HepG2 (cell line): ENCODE results near the gene DCTN1. TPM values are rescaled to one million over a fixed set of nuclear protein-coding genes. Genes with fewer than 3 reads are reported as not detected.
A peak's percentile ranks its signal among the peaks of the same experiment; 100 is the strongest.

Source experiments
- HDAC6 ChIP-seq: fragments of 200-600 bp; sonication (generic); IDR thresholded peaks from 2 replicates; pipeline ENCODE4 v1.7.0; 2017; ENCODE audit warnings: mild to moderate bottlenecking, antibody characterized with exemption, low read length, low read depth
- MIER3 ChIP-seq: IDR thresholded peaks from 2 replicates; pipeline ENCODE4 v1.6.1; 2016; ENCODE audit warnings: missing compliant biosample characterization, borderline replicate concordance
- MXI1 ChIP-seq: IDR thresholded peaks from 3 replicates; pipeline ENCODE4 v1.6.1; 2012; ENCODE audit warnings: low read depth, low read length, inconsistent platforms, borderline replicate concordance
- NFE2L1 ChIP-seq: sonication (generic); formaldehyde crosslinking; IDR thresholded peaks from 2 replicates; pipeline ENCODE4 v1.4.0; 2020; ENCODE audit warnings: missing genetic modification reagents, mild to moderate bottlenecking, borderline replicate concordance
- RBAK ChIP-seq: sonication (generic); formaldehyde crosslinking; IDR thresholded peaks from 2 replicates; pipeline ENCODE4 v1.5.1; 2020; ENCODE audit warnings: mild to moderate bottlenecking, missing genetic modification reagents
- SNRNP70 ChIP-seq: fragments of 200-400 bp; formaldehyde crosslinking; IDR thresholded peaks from 2 replicates; pipeline ENCODE4 v1.6.1; 2017; ENCODE audit warnings: mild to moderate bottlenecking, low read depth, low read length, moderate library complexity
- TBX2 ChIP-seq: sonication (generic); formaldehyde crosslinking; IDR thresholded peaks from 2 replicates; pipeline ENCODE4 v1.5.0; 2020; ENCODE audit warnings: missing genetic modification reagents, mild to moderate bottlenecking, borderline replicate concordance
- TCF12 ChIP-seq, 2 experiments: fragments of 450-650 bp in 1 of 2; sonication (generic) in 1 of 2; formaldehyde crosslinking in 1 of 2; IDR thresholded peaks; 2 replicates each; pipeline versions ENCODE4 v1.6.1 to v1.8.0; 2017 to 2022; ENCODE audit warnings: antibody characterized with exemption in 1 of 2, mild to moderate bottlenecking in 1 of 2, missing genetic modification reagents in 1 of 2, moderate library complexity in 1 of 2
- TCF7L2 ChIP-seq: IDR thresholded peaks from 2 replicates; pipeline ENCODE4 v1.6.1; 2011; ENCODE audit warnings: mild to moderate bottlenecking, low read depth, low read length, moderate library complexity
- TEAD3 ChIP-seq: optimal IDR thresholded peaks from 2 replicates; pipeline ENCODE3; 2016; ENCODE audit warnings: borderline replicate concordance
- TGIF2 ChIP-seq: IDR thresholded peaks from 2 replicates; pipeline ENCODE4 v1.6.1; 2016; ENCODE audit warnings: control low read depth, missing compliant biosample characterization
- TRAFD1 ChIP-seq: sonication (generic); formaldehyde crosslinking; IDR thresholded peaks from 2 replicates; pipeline ENCODE4 v1.5.1; 2020; ENCODE audit warnings: missing genetic modification reagents, mild to moderate bottlenecking, borderline replicate concordance
- ZBTB38 ChIP-seq: sonication (generic); formaldehyde crosslinking; IDR thresholded peaks from 2 replicates; pipeline ENCODE4 v1.5.1; 2020; ENCODE audit warnings: mild to moderate bottlenecking, missing genetic modification reagents
- ZNF180 ChIP-seq: sonication (generic); formaldehyde crosslinking; IDR thresholded peaks from 2 replicates; pipeline ENCODE4 v1.4.0; 2020; ENCODE audit warnings: low read depth, missing genetic modification reagents, borderline replicate concordance
- ZNF367 ChIP-seq: sonication (generic); formaldehyde crosslinking; IDR thresholded peaks from 2 replicates; pipeline ENCODE4 v1.4.0; 2020; ENCODE audit warnings: missing genetic modification reagents, borderline replicate concordance
- ZNF431 ChIP-seq: sonication (generic); formaldehyde crosslinking; IDR thresholded peaks from 2 replicates; pipeline ENCODE4 v1.9.0; 2022; ENCODE audit warnings: missing genetic modification reagents, low read depth, mild to moderate bottlenecking, borderline replicate concordance
- ZNF629 ChIP-seq: sonication (generic); formaldehyde crosslinking; conservative IDR thresholded peaks from 2 replicates; pipeline ENCODE4 v1.5.0; 2020; ENCODE audit warnings: missing genetic modification reagents
- ZNF709 ChIP-seq: sonication (generic); formaldehyde crosslinking; IDR thresholded peaks from 2 replicates; pipeline ENCODE4 v1.5.0; 2020; ENCODE audit warnings: mild to moderate bottlenecking, missing genetic modification reagents
- polyA plus RNA-seq, 8 experiments: library from polyadenylated mRNA; depleted of rRNA in 3 of 8; stranded (reverse) in 7 of 8; unstranded in 1 of 8; fragments of >200 nt; fragmentation: Illumina TruSeq in 4 of 8; extraction: Trizol in 4 of 8; gene quantifications; 2 replicates each; pipeline versions ENCODE4 v1.2.1 to v1.2.3, GENCODE V29; 2011 to 2016; ENCODE audit warnings: low read depth in 4 of 8, missing spikeins in 1 of 8, mixed read lengths in 1 of 8; ENCODE audit not compliant: insufficient read depth in 1 of 8
- total RNA-seq, 5 experiments: library from RNA; depleted of rRNA; stranded (reverse); fragments of >200 nt; fragmentation: Illumina TruSeq; extraction: Trizol; gene quantifications; 2 replicates each; pipeline ENCODE4 v1.2.3, GENCODE V29; 2016; ENCODE audit warnings: low read depth in 1 of 5
- TF ChIP-seq, protein P1 (sequence below), 2 experiments: sonication (generic) in 1 of 2; formaldehyde crosslinking in 1 of 2; IDR thresholded peaks; 2 replicates each; pipeline versions ENCODE4 v1.4.0 to v1.6.1; 2016 to 2020; ENCODE audit warnings: borderline replicate concordance in 1 of 2, low read depth in 1 of 2, mild to moderate bottlenecking in 1 of 2, missing genetic modification reagents in 1 of 2
- TF ChIP-seq, protein P2 (sequence below): sonication (generic); formaldehyde crosslinking; IDR thresholded peaks from 2 replicates; pipeline ENCODE4 v1.4.0; 2020; ENCODE audit warnings: mild to moderate bottlenecking, missing genetic modification reagents, borderline replicate concordance

DCTN1 gene
- total and polyA plus RNA-seq, 2 of the 13 experiments (the other 11 are each of a cell fraction or from before 2014, with no cell fraction given): 73.2 to 122 TPM

- TF ChIP-seq, protein P1, sequence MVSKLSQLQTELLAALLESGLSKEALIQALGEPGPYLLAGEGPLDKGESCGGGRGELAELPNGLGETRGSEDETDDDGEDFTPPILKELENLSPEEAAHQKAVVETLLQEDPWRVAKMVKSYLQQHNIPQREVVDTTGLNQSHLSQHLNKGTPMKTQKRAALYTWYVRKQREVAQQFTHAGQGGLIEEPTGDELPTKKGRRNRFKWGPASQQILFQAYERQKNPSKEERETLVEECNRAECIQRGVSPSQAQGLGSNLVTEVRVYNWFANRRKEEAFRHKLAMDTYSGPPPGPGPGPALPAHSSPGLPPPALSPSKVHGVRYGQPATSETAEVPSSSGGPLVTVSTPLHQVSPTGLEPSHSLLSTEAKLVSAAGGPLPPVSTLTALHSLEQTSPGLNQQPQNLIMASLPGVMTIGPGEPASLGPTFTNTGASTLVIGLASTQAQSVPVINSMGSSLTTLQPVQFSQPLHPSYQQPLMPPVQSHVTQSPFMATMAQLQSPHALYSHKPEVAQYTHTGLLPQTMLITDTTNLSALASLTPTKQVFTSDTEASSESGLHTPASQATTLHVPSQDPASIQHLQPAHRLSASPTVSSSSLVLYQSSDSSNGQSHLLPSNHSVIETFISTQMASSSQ (IDR thresholded peaks at IDR 0.05; ENCODE audit: low read depth): no peak
- TF ChIP-seq, protein P1 (CRISPR knock-in tag; IDR thresholded peaks at IDR 0.05; ENCODE audit: borderline replicate concordance): no peak
- TF ChIP-seq ZNF180 (CRISPR knock-in tag): no peak
- peak; percentile 71 for TF ChIP-seq TEAD3
- TF ChIP-seq MIER3: no peak
- TF ChIP-seq ZBTB38 (CRISPR knock-in tag): peak; percentile 43; the same call in 1 of the 2 replicates
- no peak for TF ChIP-seq ZNF629
- TF ChIP-seq MXI1: no peak
- no peak for TF ChIP-seq TGIF2 (CRISPR knock-in tag)
- no peak for TF ChIP-seq HDAC6
- no peak for TF ChIP-seq TRAFD1 (CRISPR knock-in tag)
- TF ChIP-seq ZNF367 (CRISPR knock-in tag): no peak
- TF ChIP-seq TCF7L2: no peak
- TF ChIP-seq SNRNP70: no peak
- TF ChIP-seq, protein P2, sequence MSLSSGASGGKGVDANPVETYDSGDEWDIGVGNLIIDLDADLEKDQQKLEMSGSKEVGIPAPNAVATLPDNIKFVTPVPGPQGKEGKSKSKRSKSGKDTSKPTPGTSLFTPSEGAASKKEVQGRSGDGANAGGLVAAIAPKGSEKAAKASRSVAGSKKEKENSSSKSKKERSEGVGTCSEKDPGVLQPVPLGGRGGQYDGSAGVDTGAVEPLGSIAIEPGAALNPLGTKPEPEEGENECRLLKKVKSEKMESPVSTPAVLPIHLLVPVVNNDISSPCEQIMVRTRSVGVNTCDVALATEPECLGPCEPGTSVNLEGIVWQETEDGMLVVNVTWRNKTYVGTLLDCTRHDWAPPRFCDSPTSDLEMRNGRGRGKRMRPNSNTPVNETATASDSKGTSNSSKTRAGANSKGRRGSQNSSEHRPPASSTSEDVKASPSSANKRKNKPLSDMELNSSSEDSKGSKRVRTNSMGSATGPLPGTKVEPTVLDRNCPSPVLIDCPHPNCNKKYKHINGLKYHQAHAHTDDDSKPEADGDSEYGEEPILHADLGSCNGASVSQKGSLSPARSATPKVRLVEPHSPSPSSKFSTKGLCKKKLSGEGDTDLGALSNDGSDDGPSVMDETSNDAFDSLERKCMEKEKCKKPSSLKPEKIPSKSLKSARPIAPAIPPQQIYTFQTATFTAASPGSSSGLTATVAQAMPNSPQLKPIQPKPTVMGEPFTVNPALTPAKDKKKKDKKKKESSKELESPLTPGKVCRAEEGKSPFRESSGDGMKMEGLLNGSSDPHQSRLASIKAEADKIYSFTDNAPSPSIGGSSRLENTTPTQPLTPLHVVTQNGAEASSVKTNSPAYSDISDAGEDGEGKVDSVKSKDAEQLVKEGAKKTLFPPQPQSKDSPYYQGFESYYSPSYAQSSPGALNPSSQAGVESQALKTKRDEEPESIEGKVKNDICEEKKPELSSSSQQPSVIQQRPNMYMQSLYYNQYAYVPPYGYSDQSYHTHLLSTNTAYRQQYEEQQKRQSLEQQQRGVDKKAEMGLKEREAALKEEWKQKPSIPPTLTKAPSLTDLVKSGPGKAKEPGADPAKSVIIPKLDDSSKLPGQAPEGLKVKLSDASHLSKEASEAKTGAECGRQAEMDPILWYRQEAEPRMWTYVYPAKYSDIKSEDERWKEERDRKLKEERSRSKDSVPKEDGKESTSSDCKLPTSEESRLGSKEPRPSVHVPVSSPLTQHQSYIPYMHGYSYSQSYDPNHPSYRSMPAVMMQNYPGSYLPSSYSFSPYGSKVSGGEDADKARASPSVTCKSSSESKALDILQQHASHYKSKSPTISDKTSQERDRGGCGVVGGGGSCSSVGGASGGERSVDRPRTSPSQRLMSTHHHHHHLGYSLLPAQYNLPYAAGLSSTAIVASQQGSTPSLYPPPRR (CRISPR knock-in tag): no peak
- TF ChIP-seq TCF12 (IDR thresholded peaks at IDR 0.05): no peak
- no peak for TF ChIP-seq TCF12 (CRISPR knock-in tag; IDR thresholded peaks at IDR 0.05)
- TF ChIP-seq TBX2 (CRISPR knock-in tag): peak; percentile 8; the same call in 1 of the 2 replicates
- no peak for TF ChIP-seq RBAK (CRISPR knock-in tag)
- no peak for TF ChIP-seq ZNF431
- TF ChIP-seq ZNF709 (CRISPR knock-in tag): no peak
- TF ChIP-seq NFE2L1 (CRISPR knock-in tag): no peak
These were observed 45.4 kb upstream of the DCTN1 start (continued) for GRCh38 chr2:74425523-74425922.
